Skeletal muscle tissue (tissue), 4 donors: ENCODE data around the gene PKP3. TPM values are rescaled to one million over a fixed set of nuclear protein-coding genes. Genes with fewer than 3 reads are reported as not detected.

Source experiments
- H3K27ac ChIP-seq: one replicate; pipeline ENCODE4 v1.7.0; 2013; ENCODE audit warnings: mild to moderate bottlenecking, low read depth, low read length, inconsistent platforms
- H3K27me3 ChIP-seq, 3 donors: one replicate each; pipeline ENCODE4 v1.7.0; 2013; ENCODE audit warnings: low read length in 3 of 3; ENCODE audit not compliant: control insufficient read depth in 3 of 3, insufficient read depth in 3 of 3
- H3K36me3 ChIP-seq, 3 donors: one replicate each; pipeline ENCODE4 v1.7.0; 2013; ENCODE audit warnings: low read length in 3 of 3; ENCODE audit not compliant: control insufficient read depth in 3 of 3, insufficient read depth in 3 of 3
- H3K4me1 ChIP-seq, 3 donors: one replicate each; pipeline ENCODE4 v1.7.0; 2013; ENCODE audit warnings: low read length in 3 of 3, mild to moderate bottlenecking in 3 of 3; ENCODE audit not compliant: control insufficient read depth in 3 of 3, insufficient read depth in 3 of 3
- H3K4me3 ChIP-seq, 3 donors: one replicate each; pipeline ENCODE4 v1.7.0; 2013; ENCODE audit warnings: low read length in 3 of 3
- H3K9ac ChIP-seq, 3 donors: one replicate each; pipeline ENCODE4 v1.7.0; 2013; ENCODE audit warnings: low read length in 3 of 3, mild to moderate bottlenecking in 3 of 3, moderate library complexity in 2 of 3, low read depth in 1 of 3
- H3K9me3 ChIP-seq, 3 donors: one replicate each; pipeline ENCODE4 v1.7.0; 2013; ENCODE audit warnings: low read length in 3 of 3; ENCODE audit not compliant: control insufficient read depth in 3 of 3
- total RNA-seq: library from RNA; depleted of rRNA; stranded (reverse); fragments of >200 nt; gene quantifications from one replicate; pipeline ENCODE4 v1.2.3, GENCODE V29; 2014
- donor health status: Osteomylitis.

Gene PKP3
- total RNA-seq, 1 donor from 2014 or later: 1.0 TPM

- Histone ChIP-seq H3K27me3 (peaks cover 43 to 57% (median 49%) of the 10 kb centered on the region in 3 donors), H3K9ac (no peak overlapping the region), H3K36me3 (no peaks in the 10 kb centered on the region), H3K4me3 (no peak overlapping the region), H3K27ac (no peak overlapping the region), H3K9me3 (no peaks in the 10 kb centered on the region), H3K4me1 (no peaks in the 10 kb centered on the region)
Measured at GRCh38 chr11:438101-438844, 44.3 kb downstream of the PKP3 start.

- Histone ChIP-seq H3K27ac (no peak overlapping the region), H3K27me3 (peaks cover 48 to 63% (median 52%) of the 10 kb centered on the region in 3 donors), H3K4me1 (no peaks in the 10 kb centered on the region), H3K9me3 (no peaks in the 10 kb centered on the region), H3K4me3 (no peak overlapping the region), H3K36me3 (no peaks in the 10 kb centered on the region), H3K9ac (no peak overlapping the region)
Measured at GRCh38 chr11:439315-440064, 45.5 kb downstream of the PKP3 start.

- Histone ChIP-seq H3K27me3 (peaks cover 48 to 63% (median 50%) of the 10 kb centered on the region in 3 donors), H3K4me3 (no peak overlapping the region), H3K9me3 (no peaks in the 10 kb centered on the region), H3K27ac (no peak overlapping the region), H3K36me3 (no peaks in the 10 kb centered on the region), H3K9ac (no peak overlapping the region), H3K4me1 (no peaks in the 10 kb centered on the region)
Measured at GRCh38 chr11:440065-441042, 46.3 kb downstream of the PKP3 start.

- Histone ChIP-seq H3K9ac (no peak overlapping the region), H3K4me3 (no peak overlapping the region), H3K27ac (no peak overlapping the region), H3K27me3 (peaks cover 48 to 63% (median 50%) of the 10 kb centered on the region in 3 donors), H3K4me1 (no peaks in the 10 kb centered on the region), H3K9me3 (no peaks in the 10 kb centered on the region), H3K36me3 (no peaks in the 10 kb centered on the region)
Measured at GRCh38 chr11:441043-441417, 47.0 kb downstream of the PKP3 start.

GRCh38 chr11:441418-442274 lies 47.6 kb downstream of the PKP3 start, which contains the start of gene ANO9:
Gene ANO9 (minus strand): TSS chr11:442011. CDS start chr11:441926, 85 bp downstream.
- no peak within 1 kb of the TSS for H3K9ac ChIP-seq
- no peaks in the 10 kb centered on the region for H3K4me1 ChIP-seq
- peaks cover 48 to 63% (median 50%) of the 10 kb centered on the region in 3 donors for H3K27me3 ChIP-seq
- no peaks in the 10 kb centered on the region for H3K36me3 ChIP-seq
- no peaks in the 10 kb centered on the region for H3K9me3 ChIP-seq
- H3K27ac ChIP-seq: no peak within 1 kb of the TSS
- H3K4me3 ChIP-seq: no peak within 1 kb of the TSS

- H3K36me3 ChIP-seq: no peaks in the 10 kb centered on the region
- H3K27me3 ChIP-seq: peaks cover 43 to 56% (median 44%) of the 10 kb centered on the region in 3 donors
- no peak overlapping the region for H3K9ac ChIP-seq
- H3K4me3 ChIP-seq: no peak overlapping the region
- H3K4me1 ChIP-seq: no peaks in the 10 kb centered on the region
- H3K9me3 ChIP-seq: no peaks in the 10 kb centered on the region
- no peak overlapping the region for H3K27ac ChIP-seq
Measured at GRCh38 chr11:442611-443081, 48.6 kb downstream of the PKP3 start.

GRCh38 chr11:443542-444199 lies 49.7 kb downstream of the PKP3 start:
- Histone ChIP-seq H3K27ac (no peak overlapping the region), H3K9me3 (no peaks in the 10 kb centered on the region), H3K4me1 (peaks cover 4 to 6% (median 5%) of the 10 kb centered on the region in 3 donors), H3K36me3 (no peaks in the 10 kb centered on the region), H3K4me3 (no peak overlapping the region), H3K9ac (no peak overlapping the region), H3K27me3 (peaks cover 37 to 47% (median 37%) of the 10 kb centered on the region in 3 donors)

GRCh38 chr11:444396-445144 lies 50.6 kb downstream of the PKP3 start:
- peaks cover 12 to 14% (median 14%) of the 10 kb centered on the region in 3 donors for H3K4me1 ChIP-seq
- H3K9me3 ChIP-seq: no peaks in the 10 kb centered on the region
- H3K27ac ChIP-seq: no peak overlapping the region
- peaks cover 33 to 38% (median 34%) of the 10 kb centered on the region in 3 donors for H3K27me3 ChIP-seq
- no peak overlapping the region for H3K4me3 ChIP-seq
- H3K9ac ChIP-seq: no peak overlapping the region
- H3K36me3 ChIP-seq: no peaks in the 10 kb centered on the region
